ENCODE results near the gene MID2.

The MID2 gene

DNA sequence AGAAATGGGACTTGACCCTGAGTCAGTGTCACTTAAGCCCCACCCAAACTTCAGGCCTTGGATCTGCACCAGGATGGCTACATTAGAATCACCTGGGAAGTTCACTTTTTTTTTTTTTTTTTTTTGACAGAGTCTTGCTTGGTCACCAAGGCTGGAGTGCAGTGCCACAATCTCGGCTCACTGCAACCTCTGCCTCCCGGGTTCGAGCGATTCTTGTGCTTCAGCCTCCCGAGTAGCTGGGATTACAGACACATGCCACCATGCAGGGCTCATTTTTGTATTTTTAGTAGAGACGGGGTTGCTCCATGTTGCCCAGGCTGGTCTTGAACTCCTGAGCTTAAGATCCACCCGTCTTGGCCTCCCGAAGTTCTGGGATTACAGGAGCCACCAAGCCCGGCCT is 45.1 kb upstream of the MID2 start:
- Histone ChIP-seq H2AFZ (ENCODE audit: low read length) (no peak overlapping the region), H2BK15ac (ENCODE audit: low read length) (no peak overlapping the region), H3K4me3 (ENCODE audit: low read length in 2 of 2) (no peak overlapping the region), H3K4me2 (ENCODE audit: insufficient read depth, low read length, poor library complexity, severe bottlenecking) (no peak overlapping the region), H3K4me1 (ENCODE audit: control insufficient read depth in 2 of 2, insufficient read depth in 1 of 2, low read depth in 1 of 2, low read length in 2 of 2) (peaks cover 2 to 3% of the 10 kb centered on the region in 2 donors), H2BK5ac (ENCODE audit: low read length) (no peak overlapping the region), H3K27me3 (ENCODE audit: control insufficient read depth in 3 of 3, insufficient read depth in 3 of 3, low read depth in 1 of 3, low read length in 3 of 3) (peaks cover 0 to 14% (median 9%) of the 10 kb centered on the region in 3 experiments), H4K91ac (ENCODE audit: low read depth, low read length, poor library complexity) (no peak overlapping the region), H3K36me3 (replicated peaks in 1 of 2; ENCODE audit: control insufficient read depth in 2 of 2, insufficient read depth in 2 of 2, low read length in 2 of 2) (no peaks in the 10 kb centered on the region), H3K9ac (ENCODE audit: low read depth, low read length, poor library complexity) (no peak overlapping the region), H3K18ac (ENCODE audit: low read length) (no peak overlapping the region), H4K8ac (ENCODE audit: low read depth, low read length) (no peak overlapping the region), H3K27ac (replicated peaks; ENCODE audit: low read length) (no peak overlapping the region), H2AK5ac (ENCODE audit: low read depth, low read length) (no peak overlapping the region), H2BK120ac (ENCODE audit: low read depth, low read length) (no peak overlapping the region), H3K23ac (ENCODE audit: low read depth, low read length, poor library complexity) (no peak overlapping the region), H3K79me1 (ENCODE audit: low read depth, low read length) (no peaks in the 10 kb centered on the region), H3K9me3 (replicated peaks in 1 of 2; ENCODE audit: control insufficient read depth in 2 of 2, insufficient read depth in 1 of 2, low read depth in 1 of 2, low read length in 2 of 2) (no peaks in the 10 kb centered on the region), H2BK12ac (ENCODE audit: low read length) (no peak overlapping the region), H3K4ac (ENCODE audit: low read length) (no peak overlapping the region), H3K14ac (ENCODE audit: low read length) (no peak overlapping the region)
- no peak for DNase-seq (ENCODE audit: low spot score)
- WGBS, 2 donors (ENCODE audit: extremely low coverage in 2 of 2, insufficient read length in 2 of 2, insufficient replicate concordance in 1 of 2): no CpG with 5 or more reads among the region's 9 CpGs

DNA sequence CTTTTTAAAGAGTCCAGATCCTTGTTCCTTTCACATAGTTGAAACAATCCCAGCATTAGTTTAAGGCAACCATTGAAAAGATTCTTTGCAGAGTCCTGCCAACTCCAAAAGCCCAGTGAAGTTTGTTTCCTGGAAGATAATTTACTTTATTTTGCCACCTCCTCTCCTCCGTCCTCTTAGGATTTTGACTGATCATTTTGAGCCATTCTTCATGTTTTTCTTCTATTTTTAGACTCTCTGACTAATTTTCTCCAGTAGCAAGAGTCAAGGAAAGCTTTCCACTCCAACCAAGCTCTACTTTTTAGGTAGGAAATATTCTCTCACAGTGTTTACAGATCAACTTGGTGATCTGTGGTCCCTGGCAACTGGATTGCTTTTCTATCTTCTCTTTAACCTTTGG is 37.8 kb upstream of the MID2 start:
- no peak overlapping the region for H2BK5ac ChIP-seq (ENCODE audit: low read length)
- no peaks in the 10 kb centered on the region for H3K9me3 ChIP-seq (replicated peaks in 1 of 2; ENCODE audit: control insufficient read depth in 2 of 2, insufficient read depth in 1 of 2, low read depth in 1 of 2, low read length in 2 of 2)
- H4K91ac ChIP-seq (ENCODE audit: low read depth, low read length, poor library complexity): no peak overlapping the region
- H3K18ac ChIP-seq (ENCODE audit: low read length): no peak overlapping the region
- no peak overlapping the region for H2BK120ac ChIP-seq (ENCODE audit: low read depth, low read length)
- H3K23ac ChIP-seq (ENCODE audit: low read depth, low read length, poor library complexity): no peak overlapping the region
- no peaks in the 10 kb centered on the region for H3K4me1 ChIP-seq (ENCODE audit: control insufficient read depth in 2 of 2, insufficient read depth in 1 of 2, low read depth in 1 of 2, low read length in 2 of 2)
- WGBS, 2 donors (ENCODE audit: extremely low coverage in 2 of 2, insufficient read length in 2 of 2, insufficient replicate concordance in 1 of 2): no CpG with 5 or more reads among the region's 1 CpG
- H2BK15ac ChIP-seq (ENCODE audit: low read length): no peak overlapping the region
- H2AK5ac ChIP-seq (ENCODE audit: low read depth, low read length): no peak overlapping the region
- no peaks in the 10 kb centered on the region for H3K79me1 ChIP-seq (ENCODE audit: low read depth, low read length)
- no peak for DNase-seq (ENCODE audit: low spot score)
- H2AFZ ChIP-seq (ENCODE audit: low read length): no peak overlapping the region
- no peaks in the 10 kb centered on the region for H3K36me3 ChIP-seq (replicated peaks in 1 of 2; ENCODE audit: control insufficient read depth in 2 of 2, insufficient read depth in 2 of 2, low read length in 2 of 2)
- no peak overlapping the region for H3K4ac ChIP-seq (ENCODE audit: low read length)
- no peak overlapping the region for H3K9ac ChIP-seq (ENCODE audit: low read depth, low read length, poor library complexity)
- no peak overlapping the region for H2BK12ac ChIP-seq (ENCODE audit: low read length)
- no peak overlapping the region for H3K27ac ChIP-seq (replicated peaks; ENCODE audit: low read length)
- H4K8ac ChIP-seq (ENCODE audit: low read depth, low read length): no peak overlapping the region
- no peak overlapping the region for H3K14ac ChIP-seq (ENCODE audit: low read length)
- no peak overlapping the region for H3K4me3 ChIP-seq (ENCODE audit: low read length in 2 of 2)
- H3K27me3 ChIP-seq (ENCODE audit: control insufficient read depth in 3 of 3, insufficient read depth in 3 of 3, low read depth in 1 of 3, low read length in 3 of 3): peaks cover 0 to 18% (median 0%) of the 10 kb centered on the region in 3 experiments
- no peak overlapping the region for H3K4me2 ChIP-seq (ENCODE audit: insufficient read depth, low read length, poor library complexity, severe bottlenecking)

DNA sequence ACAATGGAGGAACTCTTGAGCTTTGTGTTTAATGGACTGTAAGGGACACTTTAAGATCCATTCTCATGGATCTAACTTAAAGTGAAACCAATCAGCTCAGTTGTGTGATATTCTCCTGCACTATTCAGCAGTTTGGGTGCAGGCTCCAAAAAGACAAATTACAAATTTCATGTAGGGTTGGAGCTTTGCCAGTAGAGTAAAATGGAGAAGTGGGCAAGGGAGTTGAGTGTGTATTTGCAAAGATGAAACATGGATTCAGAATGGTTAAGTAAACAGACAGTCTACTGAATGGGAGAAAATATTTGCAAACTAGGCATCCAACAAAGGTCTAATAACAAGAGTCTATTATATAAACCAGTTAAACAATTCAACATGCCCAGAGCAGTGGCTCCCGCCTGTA is 21.2 kb upstream of the MID2 start:
- no peaks in the 10 kb centered on the region for H3K36me3 ChIP-seq (replicated peaks in 1 of 2; ENCODE audit: control insufficient read depth in 2 of 2, insufficient read depth in 2 of 2, low read length in 2 of 2)
- no peak overlapping the region for H2AFZ ChIP-seq (ENCODE audit: low read length)
- no peak overlapping the region for H3K4me2 ChIP-seq (ENCODE audit: insufficient read depth, low read length, poor library complexity, severe bottlenecking)
- no peaks in the 10 kb centered on the region for H3K79me1 ChIP-seq (ENCODE audit: low read depth, low read length)
- no peak overlapping the region for H3K9ac ChIP-seq (ENCODE audit: low read depth, low read length, poor library complexity)
- no peak overlapping the region for H3K23ac ChIP-seq (ENCODE audit: low read depth, low read length, poor library complexity)
- H3K4ac ChIP-seq (ENCODE audit: low read length): no peak overlapping the region
- no peak overlapping the region for H2BK120ac ChIP-seq (ENCODE audit: low read depth, low read length)
- H3K4me1 ChIP-seq (ENCODE audit: control insufficient read depth in 2 of 2, insufficient read depth in 1 of 2, low read depth in 1 of 2, low read length in 2 of 2): no peaks in the 10 kb centered on the region
- no peak overlapping the region for H3K27ac ChIP-seq (replicated peaks; ENCODE audit: low read length)
- H4K91ac ChIP-seq (ENCODE audit: low read depth, low read length, poor library complexity): no peak overlapping the region
- DNase-seq (ENCODE audit: low spot score): no peak
- no peak overlapping the region for H2AK5ac ChIP-seq (ENCODE audit: low read depth, low read length)
- no peak overlapping the region for H2BK12ac ChIP-seq (ENCODE audit: low read length)
- no peak overlapping the region for H3K18ac ChIP-seq (ENCODE audit: low read length)
- no peak overlapping the region for H3K4me3 ChIP-seq (ENCODE audit: low read length in 2 of 2)
- H3K14ac ChIP-seq (ENCODE audit: low read length): no peak overlapping the region
- H2BK15ac ChIP-seq (ENCODE audit: low read length): no peak overlapping the region
- no CpG with 5 or more reads among the region's 1 CpG for WGBS, 2 donors (ENCODE audit: extremely low coverage in 2 of 2, insufficient read length in 2 of 2, insufficient replicate concordance in 1 of 2)
- no peak overlapping the region for H4K8ac ChIP-seq (ENCODE audit: low read depth, low read length)
- H2BK5ac ChIP-seq (ENCODE audit: low read length): no peak overlapping the region
- peaks cover 0 to 4% of the 10 kb centered on the region in 2 donors for H3K9me3 ChIP-seq (replicated peaks in 1 of 2; ENCODE audit: control insufficient read depth in 2 of 2, insufficient read depth in 1 of 2, low read depth in 1 of 2, low read length in 2 of 2)
- no peaks in the 10 kb centered on the region for H3K27me3 ChIP-seq (ENCODE audit: control insufficient read depth in 3 of 3, insufficient read depth in 3 of 3, low read depth in 1 of 3, low read length in 3 of 3)

DNA sequence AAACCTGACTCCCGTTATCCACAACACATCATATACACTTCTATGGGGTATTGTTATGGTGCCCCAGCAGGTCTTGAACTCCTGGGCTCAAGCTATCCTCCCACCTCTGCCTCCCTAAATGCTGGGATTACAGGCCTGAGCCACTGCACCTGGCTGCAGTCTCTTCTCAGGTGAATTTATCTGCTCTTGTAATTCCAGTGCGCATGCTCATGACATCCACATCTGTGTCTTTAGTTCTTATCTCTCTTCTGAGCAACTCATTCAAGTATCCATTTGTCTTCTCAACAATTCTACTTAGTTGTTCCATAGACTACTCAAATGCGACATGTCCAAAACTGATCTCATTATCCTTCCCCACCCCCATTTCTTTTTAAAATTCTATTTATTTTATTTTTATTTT is 20.5 kb upstream of the MID2 start:
- no peak overlapping the region for H2BK5ac ChIP-seq (ENCODE audit: low read length)
- H2BK12ac ChIP-seq (ENCODE audit: low read length): no peak overlapping the region
- H3K27me3 ChIP-seq (ENCODE audit: control insufficient read depth in 3 of 3, insufficient read depth in 3 of 3, low read depth in 1 of 3, low read length in 3 of 3): no peaks in the 10 kb centered on the region
- H3K27ac ChIP-seq (replicated peaks; ENCODE audit: low read length): no peak overlapping the region
- no peak overlapping the region for H2BK120ac ChIP-seq (ENCODE audit: low read depth, low read length)
- no peak for DNase-seq (ENCODE audit: low spot score)
- H3K4ac ChIP-seq (ENCODE audit: low read length): no peak overlapping the region
- H3K23ac ChIP-seq (ENCODE audit: low read depth, low read length, poor library complexity): no peak overlapping the region
- no peak overlapping the region for H4K8ac ChIP-seq (ENCODE audit: low read depth, low read length)
- 100% methylated on average over 1 of the region's 3 CpGs for WGBS, 2 donors (ENCODE audit: extremely low coverage in 2 of 2, insufficient read length in 2 of 2, insufficient replicate concordance in 1 of 2)
- H4K91ac ChIP-seq (ENCODE audit: low read depth, low read length, poor library complexity): no peak overlapping the region
- no peak overlapping the region for H3K9ac ChIP-seq (ENCODE audit: low read depth, low read length, poor library complexity)
- no peaks in the 10 kb centered on the region for H3K36me3 ChIP-seq (replicated peaks in 1 of 2; ENCODE audit: control insufficient read depth in 2 of 2, insufficient read depth in 2 of 2, low read length in 2 of 2)
- H3K79me1 ChIP-seq (ENCODE audit: low read depth, low read length): no peaks in the 10 kb centered on the region
- no peak overlapping the region for H2AK5ac ChIP-seq (ENCODE audit: low read depth, low read length)
- peaks cover 0 to 4% of the 10 kb centered on the region in 2 donors for H3K9me3 ChIP-seq (replicated peaks in 1 of 2; ENCODE audit: control insufficient read depth in 2 of 2, insufficient read depth in 1 of 2, low read depth in 1 of 2, low read length in 2 of 2)
- no peaks in the 10 kb centered on the region for H3K4me1 ChIP-seq (ENCODE audit: control insufficient read depth in 2 of 2, insufficient read depth in 1 of 2, low read depth in 1 of 2, low read length in 2 of 2)
- H2BK15ac ChIP-seq (ENCODE audit: low read length): no peak overlapping the region
- H3K4me3 ChIP-seq (ENCODE audit: low read length in 2 of 2): no peak overlapping the region
- H3K14ac ChIP-seq (ENCODE audit: low read length): no peak overlapping the region
- no peak overlapping the region for H3K4me2 ChIP-seq (ENCODE audit: insufficient read depth, low read length, poor library complexity, severe bottlenecking)
- H3K18ac ChIP-seq (ENCODE audit: low read length): no peak overlapping the region
- H2AFZ ChIP-seq (ENCODE audit: low read length): no peak overlapping the region
